ENCODE results near the gene ERVW-1. TPM values are rescaled to one million over a fixed set of nuclear protein-coding genes. Genes with fewer than 3 reads are reported as not detected.

The ERVW-1 gene
- total and polyA plus RNA-seq, 2 of the 13 experiments (the other 11 are each of a cell fraction or from before 2014, with no cell fraction given): not detected

DNA sequence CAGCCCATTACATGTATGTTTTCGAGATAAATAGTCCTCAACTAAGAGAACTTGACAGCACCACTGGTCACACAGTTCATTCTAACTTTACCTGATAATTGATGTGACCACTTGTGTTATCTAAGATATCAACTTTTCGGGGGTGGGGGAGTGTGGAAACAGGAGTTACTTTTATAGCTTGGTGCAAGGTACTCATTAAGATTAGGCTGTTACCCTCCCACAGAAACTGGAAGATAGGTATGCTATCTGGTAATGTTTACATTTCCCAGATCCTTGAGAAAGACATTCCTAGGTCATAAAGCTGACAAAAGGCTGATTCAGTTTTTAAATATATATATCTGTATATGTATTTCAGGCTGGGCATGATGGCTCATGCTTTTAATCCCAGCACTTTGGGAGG is 11.1 kb downstream of the ERVW-1 start:
- CTCF ChIA-PET (ENCODE audit: low intra/inter-chr PET ratio, low total read pairs): no interaction called here
- no peak overlapping the region for H2AFZ ChIP-seq (ENCODE audit: low read length)
- no peak overlapping the region for H3K4me2 ChIP-seq (ENCODE audit: low read depth, low read length)
- H3K79me2 ChIP-seq (ENCODE audit: insufficient read depth, low read length): no peaks in the 10 kb centered on the region
- intact Hi-C loops (cut with micrococcal nuclease; ENCODE audit: unreplicated experiment) (loop anchor here (10.0 kb wide), 2 partner anchors 582 to 588 kb away; partner anchors contain the start of gene MTERF1), in situ Hi-C loops (cut with HindIII; ENCODE audit: extremely low pct_ligation_motif_present, low pct_unique_long_range_greater_than_20kb) (no loop called here)
- no peak for DNase-seq (ENCODE audit: low spot score)
- FAIRE-seq: no peak
- H3K36me3 ChIP-seq (replicated peaks in 1 of 2; ENCODE audit: control insufficient read depth in 1 of 2, insufficient read depth in 2 of 2, low read length in 2 of 2): no peaks in the 10 kb centered on the region
- H3K9me3 ChIP-seq (ENCODE audit: low read length): no peaks in the 10 kb centered on the region
- H3K4me3 ChIP-seq (replicated peaks in 1 of 3; ENCODE audit: insufficient read depth in 1 of 3, low read depth in 2 of 3, low read length in 3 of 3): no peak overlapping the region
- no peak overlapping the region for H3K27ac ChIP-seq (ENCODE audit: extremely low read length, insufficient read depth, low read length)
- no peaks in the 10 kb centered on the region for H4K20me1 ChIP-seq (ENCODE audit: insufficient read depth, low read length)
- no peak for ATAC-seq
- no peaks in the 10 kb centered on the region for H3K4me1 ChIP-seq (ENCODE audit: insufficient read depth, low read length)
- no TSS peak for BruUV-seq (replicated peaks)
- H3K27me3 ChIP-seq (ENCODE audit: control insufficient read depth in 1 of 2, insufficient read depth in 2 of 2, low read length in 2 of 2): no peaks in the 10 kb centered on the region
- POLR2A ChIA-PET: no interaction called here
- WGBS (ENCODE audit: low lambda C conversion rate): 84% methylated on average over 2 of the region's 2 CpGs
- H3K9ac ChIP-seq (ENCODE audit: insufficient read depth, low read depth, low read length): no peak overlapping the region
- TF ChIP-seq ARID2 (CRISPR knock-in tag; IDR thresholded peaks at IDR 0.05; ENCODE audit: borderline replicate concordance) (no peak), KDM5B (CRISPR knock-in tag; IDR thresholded peaks at IDR 0.05; ENCODE audit: borderline replicate concordance) (no peak), SMARCE1 (IDR thresholded peaks at IDR 0.05; ENCODE audit: borderline replicate concordance) (no peak), SMC3 (IDR thresholded peaks at IDR 0.05; ENCODE audit: low read length) (no peak), BCL3 (CRISPR knock-in tag; IDR thresholded peaks at IDR 0.05) (no peak), NFE2L1 (CRISPR knock-in tag; IDR thresholded peaks at IDR 0.05; ENCODE audit: borderline replicate concordance) (no peak), THYN1 (CRISPR knock-in tag; IDR thresholded peaks at IDR 0.05; ENCODE audit: borderline replicate concordance, low read depth) (no peak), E2F2 (CRISPR knock-in tag; IDR thresholded peaks at IDR 0.05; ENCODE audit: borderline replicate concordance) (no peak)
- TF ChIP-seq, protein P1, sequence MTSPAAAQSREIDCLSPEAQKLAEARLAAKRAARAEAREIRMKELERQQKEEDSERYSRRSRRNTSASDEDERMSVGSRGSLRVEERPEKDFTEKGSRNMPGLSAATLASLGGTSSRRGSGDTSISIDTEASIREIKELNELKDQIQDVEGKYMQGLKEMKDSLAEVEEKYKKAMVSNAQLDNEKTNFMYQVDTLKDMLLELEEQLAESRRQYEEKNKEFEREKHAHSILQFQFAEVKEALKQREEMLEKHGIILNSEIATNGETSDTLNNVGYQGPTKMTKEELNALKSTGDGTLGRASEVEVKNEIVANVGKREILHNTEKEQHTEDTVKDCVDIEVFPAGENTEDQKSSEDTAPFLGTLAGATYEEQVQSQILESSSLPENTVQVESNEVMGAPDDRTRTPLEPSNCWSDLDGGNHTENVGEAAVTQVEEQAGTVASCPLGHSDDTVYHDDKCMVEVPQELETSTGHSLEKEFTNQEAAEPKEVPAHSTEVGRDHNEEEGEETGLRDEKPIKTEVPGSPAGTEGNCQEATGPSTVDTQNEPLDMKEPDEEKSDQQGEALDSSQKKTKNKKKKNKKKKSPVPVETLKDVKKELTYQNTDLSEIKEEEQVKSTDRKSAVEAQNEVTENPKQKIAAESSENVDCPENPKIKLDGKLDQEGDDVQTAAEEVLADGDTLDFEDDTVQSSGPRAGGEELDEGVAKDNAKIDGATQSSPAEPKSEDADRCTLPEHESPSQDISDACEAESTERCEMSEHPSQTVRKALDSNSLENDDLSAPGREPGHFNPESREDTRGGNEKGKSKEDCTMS (CRISPR knock-in tag; conservative IDR thresholded peaks at IDR 0.05): no peak
- TF ChIP-seq, protein P2, sequence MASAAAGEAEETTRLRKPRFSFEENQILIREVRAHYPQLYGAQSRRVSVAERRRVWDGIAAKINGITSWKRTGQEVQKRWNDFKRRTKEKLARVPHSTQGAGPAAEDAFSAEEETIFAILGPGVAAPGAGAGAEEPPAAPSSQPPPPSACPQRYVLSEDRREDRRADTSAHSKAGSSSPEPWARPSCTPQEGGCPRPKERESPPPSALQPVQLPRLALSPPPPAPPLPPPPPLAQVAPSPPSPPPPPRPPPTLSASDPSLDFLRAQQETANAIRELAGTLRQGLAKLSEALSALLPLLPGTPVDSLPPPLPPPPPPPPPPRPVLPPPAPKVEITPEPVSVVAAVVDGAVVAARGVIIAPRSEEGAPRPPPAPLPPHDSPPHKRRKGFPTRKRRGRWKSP (CRISPR knock-in tag; IDR thresholded peaks at IDR 0.05): no peak
- TF ChIP-seq, protein P3, sequence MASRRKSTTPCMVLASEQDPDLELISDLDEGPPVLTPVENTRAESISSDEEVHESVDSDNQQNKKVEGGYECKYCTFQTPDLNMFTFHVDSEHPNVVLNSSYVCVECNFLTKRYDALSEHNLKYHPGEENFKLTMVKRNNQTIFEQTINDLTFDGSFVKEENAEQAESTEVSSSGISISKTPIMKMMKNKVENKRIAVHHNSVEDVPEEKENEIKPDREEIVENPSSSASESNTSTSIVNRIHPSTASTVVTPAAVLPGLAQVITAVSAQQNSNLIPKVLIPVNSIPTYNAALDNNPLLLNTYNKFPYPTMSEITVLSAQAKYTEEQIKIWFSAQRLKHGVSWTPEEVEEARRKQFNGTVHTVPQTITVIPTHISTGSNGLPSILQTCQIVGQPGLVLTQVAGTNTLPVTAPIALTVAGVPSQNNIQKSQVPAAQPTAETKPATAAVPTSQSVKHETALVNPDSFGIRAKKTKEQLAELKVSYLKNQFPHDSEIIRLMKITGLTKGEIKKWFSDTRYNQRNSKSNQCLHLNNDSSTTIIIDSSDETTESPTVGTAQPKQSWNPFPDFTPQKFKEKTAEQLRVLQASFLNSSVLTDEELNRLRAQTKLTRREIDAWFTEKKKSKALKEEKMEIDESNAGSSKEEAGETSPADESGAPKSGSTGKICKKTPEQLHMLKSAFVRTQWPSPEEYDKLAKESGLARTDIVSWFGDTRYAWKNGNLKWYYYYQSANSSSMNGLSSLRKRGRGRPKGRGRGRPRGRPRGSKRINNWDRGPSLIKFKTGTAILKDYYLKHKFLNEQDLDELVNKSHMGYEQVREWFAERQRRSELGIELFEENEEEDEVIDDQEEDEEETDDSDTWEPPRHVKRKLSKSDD (CRISPR knock-in tag; IDR thresholded peaks at IDR 0.05; ENCODE audit: low read depth): no peak
- TF ChIP-seq, protein P4, sequence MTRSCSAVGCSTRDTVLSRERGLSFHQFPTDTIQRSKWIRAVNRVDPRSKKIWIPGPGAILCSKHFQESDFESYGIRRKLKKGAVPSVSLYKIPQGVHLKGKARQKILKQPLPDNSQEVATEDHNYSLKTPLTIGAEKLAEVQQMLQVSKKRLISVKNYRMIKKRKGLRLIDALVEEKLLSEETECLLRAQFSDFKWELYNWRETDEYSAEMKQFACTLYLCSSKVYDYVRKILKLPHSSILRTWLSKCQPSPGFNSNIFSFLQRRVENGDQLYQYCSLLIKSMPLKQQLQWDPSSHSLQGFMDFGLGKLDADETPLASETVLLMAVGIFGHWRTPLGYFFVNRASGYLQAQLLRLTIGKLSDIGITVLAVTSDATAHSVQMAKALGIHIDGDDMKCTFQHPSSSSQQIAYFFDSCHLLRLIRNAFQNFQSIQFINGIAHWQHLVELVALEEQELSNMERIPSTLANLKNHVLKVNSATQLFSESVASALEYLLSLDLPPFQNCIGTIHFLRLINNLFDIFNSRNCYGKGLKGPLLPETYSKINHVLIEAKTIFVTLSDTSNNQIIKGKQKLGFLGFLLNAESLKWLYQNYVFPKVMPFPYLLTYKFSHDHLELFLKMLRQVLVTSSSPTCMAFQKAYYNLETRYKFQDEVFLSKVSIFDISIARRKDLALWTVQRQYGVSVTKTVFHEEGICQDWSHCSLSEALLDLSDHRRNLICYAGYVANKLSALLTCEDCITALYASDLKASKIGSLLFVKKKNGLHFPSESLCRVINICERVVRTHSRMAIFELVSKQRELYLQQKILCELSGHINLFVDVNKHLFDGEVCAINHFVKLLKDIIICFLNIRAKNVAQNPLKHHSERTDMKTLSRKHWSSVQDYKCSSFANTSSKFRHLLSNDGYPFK (CRISPR knock-in tag; IDR thresholded peaks at IDR 0.05; ENCODE audit: borderline replicate concordance): no peak
